CD14-positive monocyte (primary cell): ENCODE results near the gene TCEAL4. TPM values are rescaled to one million over a fixed set of nuclear protein-coding genes. Genes with fewer than 3 reads are reported as not detected.

ENCODE experiments used
- DNase-seq, 3 donors: peaks; one replicate each; pipeline ENCODE4 v3.0.0-alpha.2; 2011 to 2022
- H2AFZ ChIP-seq: 2 replicates; pipeline ENCODE4 v1.6.0; 2012; ENCODE audit warnings: mild to moderate bottlenecking, low read depth, low read length, inconsistent platforms; ENCODE audit not compliant: insufficient read depth, poor library complexity, severe bottlenecking
- H3K27ac ChIP-seq, 2 donors: 1 replicate in 1 of 2; 2 replicates in 1 of 2; pipeline ENCODE4 v1.5.1; 2012 to 2013; ENCODE audit warnings: low read length in 2 of 2, control low read depth in 1 of 2, inconsistent platforms in 1 of 2, low read depth in 1 of 2, mild to moderate bottlenecking in 1 of 2
- H3K27me3 ChIP-seq, 2 donors: one replicate each; pipeline versions ENCODE4 v1.6.0 to v1.6.1; 2011 to 2013; ENCODE audit warnings: low read length in 2 of 2; ENCODE audit not compliant: control insufficient read depth in 2 of 2, insufficient read depth in 2 of 2
- H3K36me3 ChIP-seq, 2 donors: replicated peaks in 1 of 2; 1 replicate in 1 of 2; 2 replicates in 1 of 2; pipeline versions ENCODE4 v1.5.1 to v1.6.1; 2012 to 2013; ENCODE audit warnings: low read length in 2 of 2, control low read depth in 1 of 2, inconsistent platforms in 1 of 2, mild to moderate bottlenecking in 1 of 2; ENCODE audit not compliant: insufficient read depth in 2 of 2, control insufficient read depth in 1 of 2
- H3K4me1 ChIP-seq, 2 donors: 1 replicate in 1 of 2; 2 replicates in 1 of 2; pipeline versions ENCODE4 v1.5.1 to v1.6.1; 2012 to 2013; ENCODE audit warnings: low read length in 2 of 2, control low read depth in 1 of 2, inconsistent platforms in 1 of 2, mild to moderate bottlenecking in 1 of 2, moderate library complexity in 1 of 2; ENCODE audit not compliant: insufficient read depth in 2 of 2, control insufficient read depth in 1 of 2
- H3K4me2 ChIP-seq: replicated peaks from 2 replicates; pipeline ENCODE3; 2012; ENCODE audit warnings: low read length, moderate library complexity, mild to moderate bottlenecking; ENCODE audit not compliant: poor library complexity, severe bottlenecking; ENCODE audit errors: extremely low read depth
- H3K4me3 ChIP-seq, 3 experiments: fragments of 200-600 bp in 1 of 3; sonication (generic) in 1 of 3; replicated peaks in 1 of 3; 1 replicate in 2 of 3; 2 replicates in 1 of 3; pipeline ENCODE4 v1.5.1; 2011 to 2013; ENCODE audit warnings: low read length in 3 of 3, mild to moderate bottlenecking in 3 of 3, control low read depth in 2 of 3, low read depth in 2 of 3, inconsistent platforms in 1 of 3, moderate library complexity in 1 of 3
- H3K79me2 ChIP-seq: 2 replicates; pipeline ENCODE4 v1.6.0; 2012; ENCODE audit warnings: mild to moderate bottlenecking, control low read depth, inconsistent platforms, low read length, moderate library complexity; ENCODE audit not compliant: insufficient read depth
- H3K9ac ChIP-seq: 2 replicates; pipeline ENCODE4 v1.6.0; 2017; ENCODE audit warnings: low read length, mild to moderate bottlenecking; ENCODE audit not compliant: insufficient read depth, poor library complexity, severe bottlenecking
- H3K9me3 ChIP-seq, 2 donors: replicated peaks in 1 of 2; 1 replicate in 1 of 2; 2 replicates in 1 of 2; pipeline versions ENCODE4 v1.5.1 to v1.6.1; 2012 to 2013; ENCODE audit warnings: low read length in 2 of 2, control low read depth in 1 of 2; ENCODE audit not compliant: control insufficient read depth in 1 of 2, insufficient read depth in 1 of 2
- H4K20me1 ChIP-seq: 2 replicates; pipeline ENCODE4 v1.6.0; 2012; ENCODE audit warnings: mild to moderate bottlenecking, low read length, control low read depth, moderate library complexity; ENCODE audit not compliant: insufficient read depth
- H3K27ac Mint-ChIP-seq, 7 donors: one replicate each; pipeline ENCODE4 v1.8.0; 2020; ENCODE audit warnings: mild to moderate bottlenecking in 7 of 7, mixed read lengths in 7 of 7, moderate library complexity in 6 of 7, inconsistent platforms in 2 of 7
- H3K27me3 Mint-ChIP-seq, 3 donors: one replicate each; pipeline ENCODE4 v1.8.0; 2021 to 2022; ENCODE audit warnings: low read depth in 3 of 3, mild to moderate bottlenecking in 3 of 3, mixed read lengths in 3 of 3, moderate library complexity in 3 of 3, inconsistent platforms in 1 of 3
- H3K36me3 Mint-ChIP-seq, 2 donors: one replicate each; pipeline ENCODE4 v1.8.0; 2020; ENCODE audit warnings: mixed read lengths in 2 of 2, inconsistent platforms in 1 of 2, mild to moderate bottlenecking in 1 of 2
- H3K4me1 Mint-ChIP-seq: one replicate; pipeline ENCODE4 v1.8.0; 2020; ENCODE audit warnings: mild to moderate bottlenecking, mixed read lengths
- H3K4me3 Mint-ChIP-seq, 2 donors: one replicate each; pipeline ENCODE4 v1.8.0; 2020; ENCODE audit warnings: mild to moderate bottlenecking in 2 of 2, mixed read lengths in 2 of 2, moderate library complexity in 1 of 2
- H3K9me3 Mint-ChIP-seq, 7 donors: one replicate each; pipeline ENCODE4 v1.8.0; 2020 to 2022; ENCODE audit warnings: mixed read lengths in 7 of 7, mild to moderate bottlenecking in 6 of 7, moderate library complexity in 6 of 7, inconsistent platforms in 2 of 7
- CTCF ChIP-seq: fragments of 200-600 bp; IDR thresholded peaks from one replicate; pipeline ENCODE4 v1.8.0; 2022; ENCODE audit warnings: antibody characterized with exemption, mild to moderate bottlenecking
- WGBS: methylation state at CpG from one replicate; pipeline ENCODE4 v1.1.5; 2013; ENCODE audit warnings: missing lambda C conversion rate; ENCODE audit not compliant: insufficient coverage; 5-methylcytosine and 5-hydroxymethylcytosine counted together
- intact Hi-C, 2 donors: fragments of 100-400 bp; cut with micrococcal nuclease; formaldehyde crosslinking; loops; one replicate each; pipeline versions ENCODE4 v1.15.0 to v1.15.1; 2023
- polyA plus RNA-seq, 3 donors: library from polyadenylated mRNA; depleted of rRNA in 1 of 3; unstranded in 2 of 3; stranded (reverse) in 1 of 3; fragments of 300-500 nt in 2 of 3; fragments of >200 nt in 1 of 3; fragmentation: Illumina TruSeq in 2 of 3; gene quantifications; 1 replicate in 2 of 3; 2 replicates in 1 of 3; pipeline ENCODE4 v1.2.3, GENCODE V29; 2012 to 2021

The TCEAL4 gene
- polyA plus RNA-seq, 3 donors = 3.0 to 10.7 (median 8.5) TPM

GRCh38 chrX:103607364-103608305 is 22.3 kb downstream of the TCEAL4 start, which contains the start of gene TCEAL3:
Gene TCEAL3, plus strand, starts transcription at chrX:103607963. Its CDS starts 1,102 bp downstream, at chrX:103609065.
- Histone ChIP-seq H3K79me2 (no peaks in the 10 kb centered on the region), H3K4me2 (peak within 1 kb of the TSS; percentile 68), H4K20me1 (no peaks in the 10 kb centered on the region), H3K9me3 (no peaks in the 10 kb centered on the region), H3K36me3 (no peaks in the 10 kb centered on the region), H3K27ac (peak within 1 kb of the TSS in 1 of 2 donors; percentile 63), H3K4me3 (peak within 1 kb of the TSS; percentile 75 to 77 (median 76)), H3K9ac (peak within 1 kb of the TSS; percentile 64), H2AFZ (peak within 1 kb of the TSS; percentile 83), H3K27me3 (peaks cover 0 to 5% of the 10 kb centered on the region in 2 donors), H3K4me1 (peaks cover 0 to 7% of the 10 kb centered on the region in 2 donors)
- Mint-ChIP-seq H3K9me3 (peaks cover 0 to 5% (median 0%) of the 10 kb centered on the region in 7 donors), H3K4me3 (peak within 1 kb of the TSS; percentile 87 to 90), H3K4me1 (peaks cover 7% of the 10 kb centered on the region), H3K27ac (peak within 1 kb of the TSS in 6 of 7 donors; percentile 60 to 90 (median 80)), H3K36me3 (peaks cover 0 to 2% of the 10 kb centered on the region in 2 donors), H3K27me3 (peaks cover 0 to 15% (median 11%) of the 10 kb centered on the region in 3 donors)
- TF ChIP-seq CTCF = no peak
- 2% methylated on average over 10 of the region's 59 CpGs for WGBS
- DNase-seq = peak in 2 of 3 donors; percentile 17 to 47
- intact Hi-C loops = no loop called here

GRCh38 chrX:103608306-103608963 is 23.1 kb downstream of the TCEAL4 start:
- Histone ChIP-seq H4K20me1 (no peaks in the 10 kb centered on the region), H3K27me3 (peaks cover 0 to 5% of the 10 kb centered on the region in 2 donors), H3K9ac (peak overlapping the region; percentile 64), H3K27ac (peak overlapping the region in 1 of 2 donors; percentile 63), H3K36me3 (no peaks in the 10 kb centered on the region), H3K4me2 (peak overlapping the region; percentile 68), H3K79me2 (no peaks in the 10 kb centered on the region), H3K4me1 (peaks cover 0 to 7% of the 10 kb centered on the region in 2 donors), H2AFZ (peak overlapping the region; percentile 83), H3K9me3 (no peaks in the 10 kb centered on the region), H3K4me3 (peak overlapping the region; percentile 75 to 77 (median 76))
- no peak for TF ChIP-seq CTCF
- 0% methylated on average over 8 of the region's 21 CpGs for WGBS
- Mint-ChIP-seq H3K36me3 (peaks cover 0 to 2% of the 10 kb centered on the region in 2 donors), H3K27me3 (peaks cover 0 to 15% (median 9%) of the 10 kb centered on the region in 3 donors), H3K4me3 (peak overlapping the region; percentile 87 to 90), H3K9me3 (peaks cover 0 to 5% (median 0%) of the 10 kb centered on the region in 7 donors), H3K27ac (peak overlapping the region in 6 of 7 donors; percentile 50 to 90 (median 80)), H3K4me1 (peaks cover 7% of the 10 kb centered on the region)
- intact Hi-C loops = no loop called here
- DNase-seq = peak in 2 of 3 donors; percentile 28 to 37
